ENCODE measurements around the gene GFOD1.

GRCh38 chr6:13398069-13398381, 89.4 kb downstream of the GFOD1 start:
- TF ChIP-seq, protein P1, sequence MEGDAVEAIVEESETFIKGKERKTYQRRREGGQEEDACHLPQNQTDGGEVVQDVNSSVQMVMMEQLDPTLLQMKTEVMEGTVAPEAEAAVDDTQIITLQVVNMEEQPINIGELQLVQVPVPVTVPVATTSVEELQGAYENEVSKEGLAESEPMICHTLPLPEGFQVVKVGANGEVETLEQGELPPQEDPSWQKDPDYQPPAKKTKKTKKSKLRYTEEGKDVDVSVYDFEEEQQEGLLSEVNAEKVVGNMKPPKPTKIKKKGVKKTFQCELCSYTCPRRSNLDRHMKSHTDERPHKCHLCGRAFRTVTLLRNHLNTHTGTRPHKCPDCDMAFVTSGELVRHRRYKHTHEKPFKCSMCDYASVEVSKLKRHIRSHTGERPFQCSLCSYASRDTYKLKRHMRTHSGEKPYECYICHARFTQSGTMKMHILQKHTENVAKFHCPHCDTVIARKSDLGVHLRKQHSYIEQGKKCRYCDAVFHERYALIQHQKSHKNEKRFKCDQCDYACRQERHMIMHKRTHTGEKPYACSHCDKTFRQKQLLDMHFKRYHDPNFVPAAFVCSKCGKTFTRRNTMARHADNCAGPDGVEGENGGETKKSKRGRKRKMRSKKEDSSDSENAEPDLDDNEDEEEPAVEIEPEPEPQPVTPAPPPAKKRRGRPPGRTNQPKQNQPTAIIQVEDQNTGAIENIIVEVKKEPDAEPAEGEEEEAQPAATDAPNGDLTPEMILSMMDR (IDR thresholded peaks at IDR 0.05) = no peak
- TF ChIP-seq POLR2AphosphoS5 (IDR thresholded peaks at IDR 0.05) (peak; percentile 41), POLR2A (IDR thresholded peaks at IDR 0.05) (no peak), EP300 (IDR thresholded peaks at IDR 0.05) (no peak)

All from gastroesophageal sphincter (tissue), 3 donors.